MM.1S (cell line): ENCODE results near the gene UNKL.

Source experiments
- DNase-seq: peaks from one replicate; pipeline ENCODE4 v3.0.0-alpha.2; 2015
- H2AFZ ChIP-seq: fragments of 300-600 bp; sonication (generic); 2 replicates; pipeline ENCODE4 v1.6.0; 2016; ENCODE audit warnings: antibody characterized with exemption, low read length
- H3F3A ChIP-seq: fragments of 300-600 bp; sonication (generic); 2 replicates; pipeline ENCODE4 v1.6.1; 2016; ENCODE audit warnings: mild to moderate bottlenecking, antibody characterized with exemption, low read length, moderate library complexity, mixed read lengths; ENCODE audit not compliant: insufficient read depth
- H3K27ac ChIP-seq: fragments of 300-600 bp; sonication (generic); 2 replicates; pipeline ENCODE4 v1.5.1; 2016; ENCODE audit warnings: mild to moderate bottlenecking, low read length
- H3K27me3 ChIP-seq: fragments of 300-600 bp; sonication (generic); replicated peaks from 2 replicates; pipeline ENCODE4 v1.6.0; 2016; ENCODE audit warnings: low read length; ENCODE audit not compliant: insufficient read depth
- H3K36me3 ChIP-seq: fragments of 300-600 bp; sonication (generic); replicated peaks from 2 replicates; pipeline ENCODE4 v1.6.1; 2016; ENCODE audit warnings: mild to moderate bottlenecking, low read length, mixed read lengths; ENCODE audit not compliant: insufficient read depth
- H3K4me1 ChIP-seq: fragments of 300-600 bp; sonication (generic); 2 replicates; pipeline ENCODE4 v1.6.1; 2016; ENCODE audit warnings: low read length, mixed read lengths
- H3K4me2 ChIP-seq: fragments of 300-600 bp; sonication (generic); 2 replicates; pipeline ENCODE4 v1.6.0; 2016; ENCODE audit warnings: low read depth, low read length
- H3K4me3 ChIP-seq: fragments of 300-600 bp; sonication (generic); 2 replicates; pipeline ENCODE4 v1.5.1; 2016; ENCODE audit warnings: low read length, mixed read lengths
- H3K79me2 ChIP-seq: fragments of 300-600 bp; sonication (generic); 2 replicates; pipeline ENCODE4 v1.6.1; 2016; ENCODE audit warnings: mixed run types, low read length, mixed read lengths
- H3K9ac ChIP-seq: fragments of 300-600 bp; sonication (generic); 2 replicates; pipeline ENCODE4 v1.6.1; 2016; ENCODE audit warnings: low read length, mixed read lengths
- H3K9me2 ChIP-seq: fragments of 300-600 bp; sonication (generic); replicated peaks from 2 replicates; pipeline ENCODE4 v1.6.1; 2016; ENCODE audit warnings: mild to moderate bottlenecking, low read length, mixed read lengths; ENCODE audit not compliant: insufficient read depth
- H3K9me3 ChIP-seq: fragments of 300-600 bp; sonication (generic); replicated peaks from 2 replicates; pipeline ENCODE4 v1.6.1; 2016; ENCODE audit warnings: mild to moderate bottlenecking, low read length, mixed read lengths; ENCODE audit not compliant: insufficient read depth
- H4K20me1 ChIP-seq: fragments of 300-600 bp; sonication (generic); 2 replicates; pipeline ENCODE4 v1.6.1; 2016; ENCODE audit warnings: mild to moderate bottlenecking, low read length, moderate library complexity, mixed read lengths; ENCODE audit not compliant: insufficient read depth
- EZH2 ChIP-seq: fragments of 300-600 bp; sonication (generic); optimal IDR thresholded peaks from 2 replicates; pipeline ENCODE3; 2017; ENCODE audit warnings: low read depth, mild to moderate bottlenecking, antibody characterized with exemption, low read length, mixed read lengths
- EZH2phosphoT487 ChIP-seq: fragments of 300-600 bp; sonication (generic); IDR thresholded peaks from 2 replicates; pipeline ENCODE4 v1.6.1; 2018; ENCODE audit warnings: antibody characterized with exemption, low read length
- TF ChIP-seq, protein P1 (sequence below): fragments of 300-600 bp; sonication (generic); IDR thresholded peaks from 2 replicates; pipeline ENCODE4 v1.5.1; 2016; ENCODE audit warnings: antibody characterized with exemption, low read length, mixed read lengths

Gene UNKL

DNA sequence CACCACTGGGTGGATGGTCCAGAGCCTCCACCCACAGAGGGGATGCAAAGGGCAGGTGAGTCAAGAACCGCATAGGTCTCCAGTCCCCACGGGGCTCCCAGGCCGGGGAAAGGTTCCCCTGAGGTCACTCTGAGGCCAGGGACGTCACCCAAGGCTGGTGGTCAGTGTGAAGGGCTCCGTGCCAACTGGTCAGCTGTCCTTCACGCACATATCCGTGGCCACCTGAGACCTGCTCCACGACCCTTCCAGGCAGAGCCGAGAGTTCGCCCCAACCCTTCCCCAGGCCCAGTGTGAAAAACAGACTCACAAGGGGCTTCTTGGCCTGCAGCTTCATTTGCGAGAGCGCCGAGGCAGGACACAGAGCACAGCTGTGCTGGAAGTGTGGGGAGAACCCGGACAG, 65.6 kb downstream of the UNKL start:
- H3F3A ChIP-seq = no peaks in the 10 kb centered on the region
- peaks cover 39% of the 10 kb centered on the region for H3K79me2 ChIP-seq
- H3K9me2 ChIP-seq = no peaks in the 10 kb centered on the region
- H3K27me3 ChIP-seq = no peaks in the 10 kb centered on the region; the same call in 1 of the 2 replicates
- TF ChIP-seq EZH2phosphoT487 (no peak), EZH2 (no peak)
- TF ChIP-seq, protein P1, sequence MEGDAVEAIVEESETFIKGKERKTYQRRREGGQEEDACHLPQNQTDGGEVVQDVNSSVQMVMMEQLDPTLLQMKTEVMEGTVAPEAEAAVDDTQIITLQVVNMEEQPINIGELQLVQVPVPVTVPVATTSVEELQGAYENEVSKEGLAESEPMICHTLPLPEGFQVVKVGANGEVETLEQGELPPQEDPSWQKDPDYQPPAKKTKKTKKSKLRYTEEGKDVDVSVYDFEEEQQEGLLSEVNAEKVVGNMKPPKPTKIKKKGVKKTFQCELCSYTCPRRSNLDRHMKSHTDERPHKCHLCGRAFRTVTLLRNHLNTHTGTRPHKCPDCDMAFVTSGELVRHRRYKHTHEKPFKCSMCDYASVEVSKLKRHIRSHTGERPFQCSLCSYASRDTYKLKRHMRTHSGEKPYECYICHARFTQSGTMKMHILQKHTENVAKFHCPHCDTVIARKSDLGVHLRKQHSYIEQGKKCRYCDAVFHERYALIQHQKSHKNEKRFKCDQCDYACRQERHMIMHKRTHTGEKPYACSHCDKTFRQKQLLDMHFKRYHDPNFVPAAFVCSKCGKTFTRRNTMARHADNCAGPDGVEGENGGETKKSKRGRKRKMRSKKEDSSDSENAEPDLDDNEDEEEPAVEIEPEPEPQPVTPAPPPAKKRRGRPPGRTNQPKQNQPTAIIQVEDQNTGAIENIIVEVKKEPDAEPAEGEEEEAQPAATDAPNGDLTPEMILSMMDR = no peak
- H3K9ac ChIP-seq = no peak overlapping the region
- H4K20me1 ChIP-seq = no peaks in the 10 kb centered on the region
- H3K4me1 ChIP-seq = peaks cover 4% of the 10 kb centered on the region; the same call in 1 of the 2 replicates
- H3K4me3 ChIP-seq = no peak overlapping the region
- H3K9me3 ChIP-seq = no peaks in the 10 kb centered on the region
- H3K36me3 ChIP-seq = no peaks in the 10 kb centered on the region
- H3K27ac ChIP-seq = no peak overlapping the region
- no peak overlapping the region for H3K4me2 ChIP-seq
- DNase-seq = no peak
- H2AFZ ChIP-seq = no peak overlapping the region

DNA sequence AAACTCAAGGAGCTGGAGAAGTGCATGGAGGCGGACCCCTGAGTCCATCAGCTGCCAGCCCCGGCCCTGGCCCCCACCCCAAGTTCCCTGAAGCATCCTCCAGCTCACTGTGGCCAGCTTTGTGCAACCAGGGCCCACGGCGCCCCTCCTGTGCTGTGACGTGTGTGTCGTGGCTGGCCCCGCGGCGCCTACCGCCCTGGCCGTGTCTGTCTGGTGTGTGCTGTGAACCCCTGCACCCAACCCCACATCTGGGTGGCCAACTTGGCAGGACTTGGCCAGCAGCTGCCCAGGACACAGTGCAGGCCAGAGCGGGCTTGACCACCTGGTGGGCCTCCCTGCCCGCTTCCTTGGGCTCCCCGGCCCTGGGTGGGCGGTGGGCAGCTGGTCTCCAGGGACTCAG, 66.1 kb downstream of the UNKL start:
- H3K27ac ChIP-seq = no peak overlapping the region

DNA sequence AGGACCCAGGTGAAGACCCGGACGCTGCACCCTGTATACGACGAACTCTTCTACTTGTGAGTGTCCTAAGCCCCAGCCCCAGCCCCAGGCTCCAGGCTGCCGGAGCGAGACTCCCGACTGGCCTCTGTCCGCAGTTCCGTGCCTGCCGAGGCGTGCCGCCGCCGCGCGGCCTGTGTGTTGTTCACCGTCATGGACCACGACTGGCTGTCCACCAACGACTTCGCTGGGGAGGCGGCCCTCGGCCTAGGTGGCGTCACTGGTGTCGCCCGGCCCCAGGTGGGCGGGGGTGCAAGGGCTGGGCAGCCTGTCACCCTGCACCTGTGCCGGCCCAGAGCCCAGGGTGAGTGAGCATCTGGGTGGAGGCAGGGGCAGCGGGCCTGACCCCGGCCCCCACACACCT, 66.5 kb downstream of the UNKL start:
- TF ChIP-seq, protein P1 = no peak
- no peak for TF ChIP-seq EZH2
- TF ChIP-seq EZH2phosphoT487 = no peak
- Histone ChIP-seq H4K20me1 (no peaks in the 10 kb centered on the region), H3K27me3 (no peaks in the 10 kb centered on the region; the same call in 1 of the 2 replicates), H3K79me2 (peaks cover 30% of the 10 kb centered on the region), H3K4me2 (no peak overlapping the region), H3K27ac (no peak overlapping the region), H3F3A (no peaks in the 10 kb centered on the region), H2AFZ (no peak overlapping the region), H3K9ac (no peak overlapping the region), H3K4me3 (no peak overlapping the region), H3K4me1 (peaks cover 4% of the 10 kb centered on the region; the same call in 1 of the 2 replicates), H3K9me2 (no peaks in the 10 kb centered on the region), H3K9me3 (no peaks in the 10 kb centered on the region), H3K36me3 (no peaks in the 10 kb centered on the region)
- DNase-seq = no peak

More for the DNA sequence above, 66.1 kb downstream of the UNKL start:
- no peaks in the 10 kb centered on the region for H3F3A ChIP-seq
- no peak for TF ChIP-seq EZH2phosphoT487
- TF ChIP-seq, protein P1 = no peak
- no peak for TF ChIP-seq EZH2
- no peaks in the 10 kb centered on the region for H3K9me3 ChIP-seq
- H3K36me3 ChIP-seq = no peaks in the 10 kb centered on the region
- H2AFZ ChIP-seq = no peak overlapping the region
- H3K4me1 ChIP-seq = peaks cover 4% of the 10 kb centered on the region; the same call in 1 of the 2 replicates
- no peak overlapping the region for H3K4me2 ChIP-seq
- H3K79me2 ChIP-seq = peaks cover 35% of the 10 kb centered on the region
- H4K20me1 ChIP-seq = no peaks in the 10 kb centered on the region
- H3K9ac ChIP-seq = no peak overlapping the region
- H3K9me2 ChIP-seq = no peaks in the 10 kb centered on the region
- no peak for DNase-seq
- no peak overlapping the region for H3K4me3 ChIP-seq
- no peaks in the 10 kb centered on the region; the same call in 1 of the 2 replicates for H3K27me3 ChIP-seq
